SU-DHL-6 (cell line): ENCODE measurements around the gene USP10.

Experiments used
- H2AFZ ChIP-seq: fragments of 200-600 bp; sonication (generic); 2 replicates; pipeline ENCODE4 v1.6.1; 2014; ENCODE audit warnings: low read depth, mild to moderate bottlenecking, moderate library complexity, mixed read lengths, antibody characterized with exemption, low read length; ENCODE audit not compliant: severe bottlenecking
- H3F3A ChIP-seq: fragments of 200-600 bp; shearing (Covaris generic); 2 replicates; pipeline ENCODE4 v1.6.0; 2016; ENCODE audit warnings: antibody characterized with exemption, mild to moderate bottlenecking; ENCODE audit not compliant: insufficient read depth
- H3K27ac ChIP-seq: fragments of 200-600 bp; sonication (generic); 2 replicates; pipeline ENCODE4 v1.5.1; 2016; ENCODE audit warnings: low read depth, mild to moderate bottlenecking, low read length, moderate library complexity, mixed read lengths
- H3K27me3 ChIP-seq: fragments of 200-600 bp; sonication (generic), shearing (Covaris generic); 2 replicates; pipeline ENCODE4 v1.6.0; 2014; ENCODE audit warnings: mild to moderate bottlenecking, low read length
- H3K36me3 ChIP-seq: fragments of 200-600 bp; sonication (generic); 2 replicates; pipeline ENCODE4 v1.6.1; 2014; ENCODE audit warnings: mild to moderate bottlenecking, low read length, mixed read lengths
- H3K4me2 ChIP-seq: fragments of 300-600, 200-600 bp; shearing (Covaris generic), sonication (generic); 2 replicates; pipeline ENCODE4 v1.6.0; 2014; ENCODE audit warnings: low read length, low read depth, mild to moderate bottlenecking; ENCODE audit not compliant: poor library complexity, severe bottlenecking
- H3K4me3 ChIP-seq: fragments of 200-600 bp; sonication (generic); 2 replicates; pipeline ENCODE4 v1.5.1; 2014; ENCODE audit warnings: antibody characterized with exemption, low read length, mild to moderate bottlenecking, mixed read lengths; ENCODE audit not compliant: insufficient read depth, poor library complexity, severe bottlenecking
- H3K79me2 ChIP-seq: fragments of 200-600 bp; sonication (generic); 2 replicates; pipeline ENCODE4 v1.6.1; 2014; ENCODE audit warnings: mild to moderate bottlenecking, low read length, moderate library complexity; ENCODE audit not compliant: insufficient read depth
- H3K9ac ChIP-seq: fragments of 200-600 bp; sonication (generic); 2 replicates; pipeline ENCODE4 v1.7.0; 2014; ENCODE audit warnings: mild to moderate bottlenecking, low read length
- H3K9me2 ChIP-seq: fragments of 200-600 bp; sonication (generic); replicated peaks from 2 replicates; pipeline ENCODE4 v1.6.1; 2014; ENCODE audit warnings: low read length; ENCODE audit not compliant: insufficient read depth
- H3K9me3 ChIP-seq: fragments of 200-600 bp; sonication (generic); 2 replicates; pipeline ENCODE4 v1.6.1; 2014; ENCODE audit warnings: low read length, mixed read lengths; ENCODE audit not compliant: insufficient read depth
- H4K20me1 ChIP-seq: fragments of 200-600 bp; sonication (generic); 2 replicates; pipeline ENCODE4 v1.6.1; 2014; ENCODE audit warnings: low read depth, mild to moderate bottlenecking, antibody characterized with exemption, low read length, moderate library complexity, mixed read lengths
- EZH2phosphoT487 ChIP-seq: fragments of 200-600 bp; sonication (generic), shearing (Covaris generic); conservative IDR thresholded peaks from 2 replicates; pipeline ENCODE4 v1.6.1; 2018; ENCODE audit warnings: mild to moderate bottlenecking, antibody characterized with exemption, low read length, moderate library complexity, mixed read lengths
- TF ChIP-seq, protein P1 (sequence below): fragments of 200-600 bp; sonication (generic); IDR thresholded peaks from one replicate; pipeline ENCODE4 v1.5.1; 2017; ENCODE audit warnings: antibody characterized with exemption, mild to moderate bottlenecking, low read length, moderate library complexity; ENCODE audit not compliant: insufficient read depth, poor library complexity, severe bottlenecking

The USP10 gene

DNA sequence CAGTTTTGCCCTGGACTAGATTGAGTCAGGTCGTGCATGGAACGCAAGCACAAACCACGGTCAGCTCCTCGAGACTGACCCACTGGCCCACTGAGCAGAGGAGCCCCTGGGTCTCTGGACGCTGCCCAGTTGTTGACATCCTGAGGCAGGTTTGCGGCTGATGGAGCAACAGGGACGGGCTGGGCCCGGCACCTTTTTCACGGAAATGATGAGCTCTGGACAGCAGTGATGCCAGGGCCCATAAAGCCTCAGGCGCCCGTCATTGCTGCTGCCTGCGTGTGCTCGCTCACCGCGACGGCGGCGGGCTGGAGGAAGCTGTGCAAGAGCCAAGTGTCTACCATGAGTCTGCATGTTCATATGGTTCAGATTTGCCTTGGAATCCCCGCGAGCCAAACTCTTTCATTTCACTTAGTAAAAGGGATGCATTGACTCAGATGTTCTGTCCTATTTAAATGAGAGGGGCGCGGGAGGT, 89.2 kb downstream of the USP10 start:
- H4K20me1 ChIP-seq = no peaks in the 10 kb centered on the region
- no peaks in the 10 kb centered on the region for H3K9me2 ChIP-seq
- H3F3A ChIP-seq = no peaks in the 10 kb centered on the region
- no peaks in the 10 kb centered on the region for H3K27me3 ChIP-seq
- no peak overlapping the region for H3K4me3 ChIP-seq
- no peaks in the 10 kb centered on the region for H3K79me2 ChIP-seq
- no peaks in the 10 kb centered on the region for H3K9me3 ChIP-seq
- H3K9ac ChIP-seq = no peak overlapping the region
- H2AFZ ChIP-seq = no peak overlapping the region
- no peak for TF ChIP-seq EZH2phosphoT487
- TF ChIP-seq, protein P1, sequence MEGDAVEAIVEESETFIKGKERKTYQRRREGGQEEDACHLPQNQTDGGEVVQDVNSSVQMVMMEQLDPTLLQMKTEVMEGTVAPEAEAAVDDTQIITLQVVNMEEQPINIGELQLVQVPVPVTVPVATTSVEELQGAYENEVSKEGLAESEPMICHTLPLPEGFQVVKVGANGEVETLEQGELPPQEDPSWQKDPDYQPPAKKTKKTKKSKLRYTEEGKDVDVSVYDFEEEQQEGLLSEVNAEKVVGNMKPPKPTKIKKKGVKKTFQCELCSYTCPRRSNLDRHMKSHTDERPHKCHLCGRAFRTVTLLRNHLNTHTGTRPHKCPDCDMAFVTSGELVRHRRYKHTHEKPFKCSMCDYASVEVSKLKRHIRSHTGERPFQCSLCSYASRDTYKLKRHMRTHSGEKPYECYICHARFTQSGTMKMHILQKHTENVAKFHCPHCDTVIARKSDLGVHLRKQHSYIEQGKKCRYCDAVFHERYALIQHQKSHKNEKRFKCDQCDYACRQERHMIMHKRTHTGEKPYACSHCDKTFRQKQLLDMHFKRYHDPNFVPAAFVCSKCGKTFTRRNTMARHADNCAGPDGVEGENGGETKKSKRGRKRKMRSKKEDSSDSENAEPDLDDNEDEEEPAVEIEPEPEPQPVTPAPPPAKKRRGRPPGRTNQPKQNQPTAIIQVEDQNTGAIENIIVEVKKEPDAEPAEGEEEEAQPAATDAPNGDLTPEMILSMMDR = no peak
- no peaks in the 10 kb centered on the region for H3K36me3 ChIP-seq
- H3K4me2 ChIP-seq = no peak overlapping the region
- no peak overlapping the region for H3K27ac ChIP-seq

- Histone ChIP-seq H2AFZ (no peak overlapping the region), H3K27ac (no peak overlapping the region), H3K4me2 (no peak overlapping the region), H3K79me2 (no peaks in the 10 kb centered on the region), H3K9me3 (no peaks in the 10 kb centered on the region), H3K36me3 (no peaks in the 10 kb centered on the region), H3K4me3 (no peak overlapping the region), H3F3A (no peaks in the 10 kb centered on the region), H4K20me1 (no peaks in the 10 kb centered on the region), H3K9ac (no peak overlapping the region), H3K27me3 (no peaks in the 10 kb centered on the region), H3K9me2 (no peaks in the 10 kb centered on the region)
- TF ChIP-seq, protein P1 = no peak
- no peak for TF ChIP-seq EZH2phosphoT487
These were observed 89.6 kb downstream of the USP10 start for GRCh38 chr16:84789431-84789830.

DNA sequence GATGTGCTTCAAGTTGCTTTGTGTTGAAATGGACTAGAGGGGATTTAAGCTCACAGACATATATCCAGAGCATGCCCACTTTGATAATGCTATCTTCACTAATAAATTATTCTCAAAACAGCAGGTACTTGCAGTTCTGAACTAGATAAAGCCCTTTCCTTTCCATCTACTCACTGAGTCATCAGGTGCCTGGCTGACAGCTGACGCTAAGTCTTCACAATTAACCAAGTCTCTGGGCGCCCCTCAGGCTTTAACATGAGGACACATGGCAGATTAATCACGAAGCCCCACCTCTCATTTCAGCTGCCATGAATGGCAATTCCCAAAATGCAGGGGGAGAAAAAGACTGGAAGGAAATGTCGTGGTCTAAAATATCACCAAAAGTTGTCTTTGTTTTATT, 90.5 kb downstream of the USP10 start:
- no peaks in the 10 kb centered on the region for H4K20me1 ChIP-seq

More for the DNA sequence above, 90.5 kb downstream of the USP10 start:
- H3K4me3 ChIP-seq = no peak overlapping the region
- H3K4me2 ChIP-seq = no peak overlapping the region
- H3K9me2 ChIP-seq = no peaks in the 10 kb centered on the region
- no peak overlapping the region for H2AFZ ChIP-seq
- H3K79me2 ChIP-seq = no peaks in the 10 kb centered on the region
- no peaks in the 10 kb centered on the region for H3F3A ChIP-seq
- H3K27me3 ChIP-seq = no peaks in the 10 kb centered on the region
- TF ChIP-seq, protein P1 = no peak
- no peak for TF ChIP-seq EZH2phosphoT487
- H3K36me3 ChIP-seq = no peaks in the 10 kb centered on the region
- no peak overlapping the region for H3K9ac ChIP-seq
- no peaks in the 10 kb centered on the region for H3K9me3 ChIP-seq
- H3K27ac ChIP-seq = no peak overlapping the region
